PFSK-1 (cell line): ENCODE measurements around the gene ARHGEF12. TPM values are rescaled to one million over a fixed set of nuclear protein-coding genes. Genes with fewer than 3 reads are reported as not detected.

ENCODE experiments used
- FOXP2 ChIP-seq: optimal IDR thresholded peaks from 2 replicates; pipeline ENCODE3; 2011; ENCODE audit warnings: borderline replicate concordance, control low read depth, inconsistent platforms; ENCODE audit not compliant: insufficient read depth; ENCODE audit errors: extremely low read length, extremely low read depth
- POLR2AphosphoS5 ChIP-seq: IDR thresholded peaks from 2 replicates; pipeline ENCODE4 v1.6.1; 2012; ENCODE audit warnings: low read depth, mild to moderate bottlenecking, control low read depth, low read length, moderate library complexity
- REST ChIP-seq, 2 experiments: IDR thresholded peaks; 2 replicates each; pipeline versions ENCODE4 v1.6.1 to v1.8.0; 2011 to 2012; ENCODE audit warnings: low read depth in 2 of 2, low read length in 2 of 2, control low read depth in 1 of 2, inconsistent platforms in 1 of 2, mild to moderate bottlenecking in 1 of 2, moderate library complexity in 1 of 2; ENCODE audit not compliant: insufficient read depth in 1 of 2
- SIN3A ChIP-seq: IDR thresholded peaks from 2 replicates; pipeline ENCODE4 v1.6.1; 2012; ENCODE audit warnings: mild to moderate bottlenecking, low read length, moderate library complexity, borderline replicate concordance; ENCODE audit not compliant: insufficient read depth
- TAF1 ChIP-seq: IDR thresholded peaks from 2 replicates; pipeline ENCODE4 v1.6.1; 2012; ENCODE audit warnings: low read length, control low read depth, borderline replicate concordance; ENCODE audit not compliant: insufficient read depth
- polyA plus RNA-seq: library from polyadenylated mRNA; unstranded; fragments of >200 nt; gene quantifications from one replicate; pipeline ENCODE4 v1.2.1, GENCODE V29; 2012; ENCODE audit warnings: low read depth, missing spikeins; ENCODE audit not compliant: insufficient read length

ARHGEF12 gene
- polyA plus RNA-seq, result 9.1 TPM

DNA sequence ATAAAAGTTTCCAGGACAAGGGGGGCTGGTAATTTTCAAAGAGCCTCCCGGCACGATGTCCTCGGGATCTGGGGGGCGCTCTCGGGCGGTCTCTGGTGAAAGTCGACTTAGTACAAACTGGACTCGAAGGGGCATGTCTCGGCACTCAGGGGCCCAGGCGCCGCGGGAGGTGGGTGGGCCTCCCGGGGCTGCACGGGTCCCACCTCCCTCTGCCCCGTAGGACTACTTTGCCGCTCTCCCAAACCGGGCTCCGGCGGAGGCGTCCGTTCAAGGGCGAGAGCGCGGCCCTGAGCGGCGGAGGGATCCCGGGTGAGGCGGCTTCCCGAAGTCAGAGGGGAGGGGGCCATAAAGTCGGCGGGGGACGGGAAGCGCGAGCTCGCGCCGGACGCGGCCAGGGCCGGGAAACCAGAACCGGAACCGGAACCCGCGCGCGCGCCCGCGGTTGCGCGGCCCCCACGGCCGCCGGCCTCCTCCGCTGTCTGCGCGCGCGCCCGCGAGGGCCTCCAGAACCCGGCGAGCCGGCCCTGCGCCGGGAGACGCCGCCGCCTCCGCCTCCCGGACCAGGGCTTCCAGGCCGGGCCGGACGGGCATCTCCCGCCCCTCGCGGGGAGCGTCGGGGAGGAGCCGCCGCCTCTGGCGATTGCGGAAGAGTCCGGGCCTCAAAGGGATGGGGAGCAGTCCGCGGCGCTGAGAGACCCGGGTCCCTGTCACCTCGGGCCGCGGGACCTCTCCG, at the start of gene ARHGEF12:
Gene ARHGEF12 (plus strand): TSS at position 506 of the 733 bp plus-strand sequence. CDS start 831 bp downstream, outside the sequence.
- TF ChIP-seq POLR2AphosphoS5 (peak; percentile 57; the same call in 1 of the 2 replicates), SIN3A (0 out of 2 replicates have a peak, but pooled peaks have one; percentile 24), TAF1 (no peak; the same call in 1 of the 2 replicates), FOXP2 (peak; percentile 98)

DNA sequence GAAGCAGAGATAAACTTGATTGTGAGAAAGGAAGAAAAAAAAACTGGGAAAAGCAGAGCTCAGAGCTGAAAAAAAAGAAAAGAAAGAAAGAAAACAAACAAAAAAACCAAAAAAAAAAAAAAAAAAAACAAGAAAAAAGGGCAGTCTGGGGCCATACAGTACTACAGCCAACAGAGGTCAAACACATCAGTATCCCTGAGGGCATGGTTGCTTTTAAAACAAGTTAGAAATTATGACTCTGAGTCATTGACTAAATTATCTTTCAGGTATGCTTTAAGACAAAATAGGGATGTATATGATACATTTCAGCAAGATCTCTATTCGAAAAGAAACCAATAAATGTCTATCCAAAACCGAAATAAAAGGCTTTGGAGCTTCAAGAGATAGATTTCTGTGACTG, 48.2 kb upstream of the ARHGEF12 start:
- TF ChIP-seq REST (IDR thresholded peaks at IDR 0.05; ENCODE audit: insufficient read depth in 1 of 2, low read depth in 2 of 2, low read length in 2 of 2) (no peak), FOXP2 (no peak), POLR2AphosphoS5 (no peak), TAF1 (no peak)

DNA sequence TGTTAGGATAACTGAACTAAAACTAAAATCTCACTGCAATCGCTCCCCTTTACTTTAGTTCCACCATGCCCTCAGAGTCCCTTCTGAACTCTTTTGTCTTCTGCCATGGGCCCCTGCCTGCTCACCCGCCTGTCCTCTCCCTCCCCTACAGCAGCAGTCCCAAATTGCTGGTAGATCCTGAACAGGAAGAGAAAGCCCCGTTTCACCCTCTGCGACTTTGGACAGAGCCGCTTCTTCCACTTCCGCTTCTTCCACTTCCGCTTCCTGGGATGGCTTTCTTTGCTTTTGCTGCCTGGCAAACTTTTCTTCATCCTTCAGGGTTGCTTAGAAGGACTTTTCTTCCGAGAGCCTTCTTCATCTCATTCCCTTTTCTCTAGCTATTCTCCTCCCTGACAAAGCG, 46.8 kb upstream of the ARHGEF12 start:
- no peak for TF ChIP-seq FOXP2
- peak in 1 of 2 experiments; percentile 58; a peak in 1 of 4 replicates for TF ChIP-seq REST (IDR thresholded peaks at IDR 0.05; ENCODE audit: insufficient read depth in 1 of 2, low read depth in 2 of 2, low read length in 2 of 2)

- TF ChIP-seq SIN3A, result no peak
These were observed 45.3 kb upstream of the ARHGEF12 start for GRCh38 chr11:120290956-120291355.

GRCh38 chr11:120293038-120293800, 43.0 kb upstream of the ARHGEF12 start:
- TF ChIP-seq POLR2AphosphoS5 (no peak), SIN3A (no peak)

DNA sequence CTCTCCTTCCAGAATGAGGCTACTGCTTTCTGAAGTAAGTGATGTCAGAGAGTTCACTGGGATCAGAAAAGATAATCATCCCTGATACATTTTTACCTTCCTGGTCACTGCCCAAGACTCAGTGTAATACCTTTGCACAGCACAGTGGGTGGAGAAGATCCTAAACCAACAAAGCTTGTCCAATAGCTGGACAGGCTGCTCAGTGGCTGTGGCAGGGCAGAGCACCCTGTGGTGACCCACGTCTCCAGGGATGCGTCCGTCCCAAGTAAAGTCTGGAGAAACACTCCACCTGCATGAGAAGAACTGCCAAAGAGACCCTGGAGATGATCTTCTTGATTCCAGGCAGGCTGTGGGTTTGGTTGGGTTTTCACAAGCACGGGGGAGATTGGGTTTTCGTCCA, 42.1 kb upstream of the ARHGEF12 start:
- TF ChIP-seq POLR2AphosphoS5, result no peak

DNA sequence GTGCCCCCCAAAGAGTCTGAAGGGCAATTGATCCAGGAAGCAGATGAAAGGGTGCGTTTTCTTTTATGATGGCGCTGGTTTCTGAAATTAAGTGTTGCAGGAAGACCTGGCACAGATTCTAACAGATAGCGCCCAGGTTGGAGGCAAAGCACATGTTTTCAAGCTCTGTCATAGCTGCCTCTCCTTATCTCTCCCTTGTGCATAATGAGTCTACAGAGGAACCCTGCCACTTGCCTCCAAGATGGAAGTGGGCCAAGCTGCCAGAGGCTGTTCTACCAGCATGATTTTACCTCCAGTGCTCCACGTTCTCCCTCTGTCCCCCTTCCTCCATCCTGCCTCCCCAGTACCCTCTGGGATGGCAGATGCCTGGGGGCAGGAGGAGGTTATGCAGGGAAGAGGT, 41.1 kb upstream of the ARHGEF12 start:
- TF ChIP-seq POLR2AphosphoS5 (no peak), FOXP2 (no peak), SIN3A (no peak)

DNA sequence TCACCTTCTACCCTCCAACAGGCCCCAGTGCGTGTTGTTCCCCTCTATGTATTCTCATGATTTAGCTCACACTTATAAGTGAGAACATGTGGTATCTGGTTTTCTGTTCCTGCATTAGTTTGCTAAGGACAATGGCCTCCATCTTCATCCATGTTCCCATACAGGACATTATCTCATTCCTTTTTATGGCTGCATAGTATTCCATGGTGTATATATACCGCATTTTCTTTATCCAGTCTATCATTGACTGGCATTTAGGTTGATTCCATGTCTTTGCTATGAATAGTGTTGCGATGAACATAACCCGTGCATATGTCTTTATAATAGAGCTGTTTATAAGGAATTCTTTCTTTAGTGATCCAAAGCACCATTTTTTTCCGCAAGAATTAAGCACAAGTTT, 39.7 kb upstream of the ARHGEF12 start:
- TF ChIP-seq FOXP2 (no peak), REST (IDR thresholded peaks at IDR 0.05; ENCODE audit: insufficient read depth in 1 of 2, low read depth in 2 of 2, low read length in 2 of 2) (no peak), TAF1 (no peak), POLR2AphosphoS5 (no peak), SIN3A (no peak)
